Peyer's patch (tissue), 4 donors: ENCODE data around the gene AMOT.

Source experiments
- POLR2A ChIP-seq, 2 donors: fragments of 450-650 bp; IDR thresholded peaks; one replicate each; pipeline ENCODE4 v1.5.1; 2017; ENCODE audit warnings: antibody characterized with exemption in 2 of 2, mild to moderate bottlenecking in 2 of 2, moderate library complexity in 2 of 2
- TF ChIP-seq, protein P1 (sequence below), 6 experiments: fragments of 450-650 bp in 4 of 6; fragments of 200-600 bp in 2 of 6; sonication (generic) in 1 of 6; IDR thresholded peaks; one replicate each; pipeline ENCODE4 v1.5.1; 2017 to 2019; ENCODE audit warnings: antibody characterized with exemption in 6 of 6, mild to moderate bottlenecking in 3 of 6, moderate library complexity in 1 of 6

DNA sequence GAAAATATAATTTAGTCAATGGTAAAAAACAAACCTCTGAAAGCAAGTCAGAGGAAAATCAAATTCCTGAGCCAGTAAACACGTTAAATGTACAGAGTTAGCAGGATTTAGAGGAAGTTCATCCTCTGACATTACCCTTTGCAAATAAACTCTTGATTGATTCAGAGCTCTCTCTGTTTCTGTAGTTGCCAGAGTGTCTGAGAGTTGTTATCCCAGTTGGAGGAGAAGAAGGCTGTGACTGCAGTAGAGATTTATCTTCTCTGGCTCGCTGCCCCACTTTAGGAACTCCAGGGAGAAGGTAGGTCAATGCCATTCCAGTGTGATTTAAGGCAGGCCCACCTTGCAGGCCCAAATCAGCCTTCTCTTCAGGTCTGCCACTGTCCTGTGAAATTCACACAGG, 6.2 kb upstream of the AMOT start:
- no peak for TF ChIP-seq POLR2A (IDR thresholded peaks at IDR 0.05)
- TF ChIP-seq, protein P1, sequence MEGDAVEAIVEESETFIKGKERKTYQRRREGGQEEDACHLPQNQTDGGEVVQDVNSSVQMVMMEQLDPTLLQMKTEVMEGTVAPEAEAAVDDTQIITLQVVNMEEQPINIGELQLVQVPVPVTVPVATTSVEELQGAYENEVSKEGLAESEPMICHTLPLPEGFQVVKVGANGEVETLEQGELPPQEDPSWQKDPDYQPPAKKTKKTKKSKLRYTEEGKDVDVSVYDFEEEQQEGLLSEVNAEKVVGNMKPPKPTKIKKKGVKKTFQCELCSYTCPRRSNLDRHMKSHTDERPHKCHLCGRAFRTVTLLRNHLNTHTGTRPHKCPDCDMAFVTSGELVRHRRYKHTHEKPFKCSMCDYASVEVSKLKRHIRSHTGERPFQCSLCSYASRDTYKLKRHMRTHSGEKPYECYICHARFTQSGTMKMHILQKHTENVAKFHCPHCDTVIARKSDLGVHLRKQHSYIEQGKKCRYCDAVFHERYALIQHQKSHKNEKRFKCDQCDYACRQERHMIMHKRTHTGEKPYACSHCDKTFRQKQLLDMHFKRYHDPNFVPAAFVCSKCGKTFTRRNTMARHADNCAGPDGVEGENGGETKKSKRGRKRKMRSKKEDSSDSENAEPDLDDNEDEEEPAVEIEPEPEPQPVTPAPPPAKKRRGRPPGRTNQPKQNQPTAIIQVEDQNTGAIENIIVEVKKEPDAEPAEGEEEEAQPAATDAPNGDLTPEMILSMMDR (IDR thresholded peaks at IDR 0.05), result no peak
